Left lung (tissue), 10 donors: Measurements from ENCODE around the gene EPB41L5. TPM values are rescaled to one million over a fixed set of nuclear protein-coding genes. Genes with fewer than 3 reads are reported as not detected.
"Not testable (repeated sequence)": the region's sequence is repeated elsewhere in the genome, so short reads cannot be mapped to it uniquely, and the experiment has no call there.

ENCODE experiments used
- ATAC-seq: fragments of 200-7000 bp; cut with Tn5 transposase; one replicate; pipeline ENCODE4 v1.9.1; 2020; ENCODE audit warnings: moderate library complexity
- DNase-seq, 4 donors: peaks; one replicate each; pipeline ENCODE4 v3.0.0-alpha.2; 2013 to 2020
- H3K27ac ChIP-seq, 2 donors: fragments of 200-600 bp; sonication (generic) in 1 of 2; one replicate each; pipeline versions ENCODE4 v1.5.0 to v1.8.0; 2020 to 2021
- H3K27me3 ChIP-seq, 2 donors: fragments of 200-600 bp; sonication (generic) in 1 of 2; one replicate each; pipeline versions ENCODE4 v1.5.0 to v1.8.0; 2020 to 2021
- H3K36me3 ChIP-seq, 2 donors: fragments of 200-600 bp; sonication (generic) in 1 of 2; one replicate each; pipeline versions ENCODE4 v1.5.0 to v1.8.0; 2020 to 2021
- H3K4me1 ChIP-seq, 2 donors: fragments of 200-600 bp; one replicate each; pipeline ENCODE4 v1.8.0; 2021
- H3K4me3 ChIP-seq, 2 donors: fragments of 200-600 bp; sonication (generic) in 1 of 2; one replicate each; pipeline versions ENCODE4 v1.5.0 to v1.8.0; 2020 to 2021; ENCODE audit warnings: mild to moderate bottlenecking in 1 of 2
- H3K9me3 ChIP-seq, 2 donors: fragments of 200-600 bp; sonication (generic) in 1 of 2; one replicate each; pipeline versions ENCODE4 v1.5.0 to v1.8.0; 2020 to 2021
- intact Hi-C, 2 donors: fragments of 100-400 bp; cut with DNase I; formaldehyde crosslinking; loops; one replicate each; pipeline versions ENCODE4 v1.11.2 to v1.14.2; 2022
- polyA plus RNA-seq, 6 donors: library from polyadenylated mRNA; unstranded; fragments of 120-200 nt; gene quantifications; one replicate each; pipeline ENCODE4 v1.2.1, GENCODE V29; 2013; ENCODE audit not compliant: insufficient read length in 6 of 6
- total RNA-seq, 2 donors: library from RNA; stranded (reverse); fragmentation: NEBNext Ultra II Directional; extraction: Animal tissue kit (Norgen Biotek cat#: 25700); gene quantifications; one replicate each; pipeline ENCODE4 v1.2.1, GENCODE V29; 2021
- TF ChIP-seq, protein P1 (sequence below), 2 donors: fragments of 200-600 bp; sonication (generic) in 1 of 2; IDR thresholded peaks; one replicate each; pipeline versions ENCODE4 v1.5.0 to v1.8.0; 2021; ENCODE audit warnings: antibody characterized with exemption in 2 of 2
- donor health status: DM: no; HTN: yes; CAD: no.
- donor health status: DM: no; HTN: no; CAD: no.

EPB41L5 gene
- total and polyA plus RNA-seq, 8 donors = 36.0 to 53.8 (median 38.9) TPM

DNA sequence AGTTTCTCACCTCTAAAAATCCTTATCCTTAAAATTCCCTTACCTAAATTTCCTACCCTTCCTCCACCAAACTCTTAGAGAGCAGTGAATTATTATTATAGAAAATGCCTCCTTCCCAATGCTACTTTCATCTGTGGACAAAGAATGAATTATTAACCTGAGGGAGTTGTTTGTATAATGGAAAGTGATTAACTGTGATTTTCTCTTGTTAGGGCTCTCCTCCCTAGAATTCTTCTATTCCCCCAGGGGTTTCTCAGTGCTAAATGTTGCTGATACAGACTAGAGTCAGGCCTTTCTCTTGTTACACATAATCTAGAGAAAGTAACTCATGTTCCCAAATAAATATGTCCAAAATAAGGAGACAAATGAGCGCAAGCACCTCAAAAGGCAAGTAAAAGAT is 23.3 kb downstream of the EPB41L5 start:
- intact Hi-C loops = no loop called here
- no peaks in the 10 kb centered on the region for H3K9me3 ChIP-seq
- TF ChIP-seq, protein P1, sequence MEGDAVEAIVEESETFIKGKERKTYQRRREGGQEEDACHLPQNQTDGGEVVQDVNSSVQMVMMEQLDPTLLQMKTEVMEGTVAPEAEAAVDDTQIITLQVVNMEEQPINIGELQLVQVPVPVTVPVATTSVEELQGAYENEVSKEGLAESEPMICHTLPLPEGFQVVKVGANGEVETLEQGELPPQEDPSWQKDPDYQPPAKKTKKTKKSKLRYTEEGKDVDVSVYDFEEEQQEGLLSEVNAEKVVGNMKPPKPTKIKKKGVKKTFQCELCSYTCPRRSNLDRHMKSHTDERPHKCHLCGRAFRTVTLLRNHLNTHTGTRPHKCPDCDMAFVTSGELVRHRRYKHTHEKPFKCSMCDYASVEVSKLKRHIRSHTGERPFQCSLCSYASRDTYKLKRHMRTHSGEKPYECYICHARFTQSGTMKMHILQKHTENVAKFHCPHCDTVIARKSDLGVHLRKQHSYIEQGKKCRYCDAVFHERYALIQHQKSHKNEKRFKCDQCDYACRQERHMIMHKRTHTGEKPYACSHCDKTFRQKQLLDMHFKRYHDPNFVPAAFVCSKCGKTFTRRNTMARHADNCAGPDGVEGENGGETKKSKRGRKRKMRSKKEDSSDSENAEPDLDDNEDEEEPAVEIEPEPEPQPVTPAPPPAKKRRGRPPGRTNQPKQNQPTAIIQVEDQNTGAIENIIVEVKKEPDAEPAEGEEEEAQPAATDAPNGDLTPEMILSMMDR (IDR thresholded peaks at IDR 0.05) = no peak
- H3K4me1 ChIP-seq = no peaks in the 10 kb centered on the region
- H3K4me3 ChIP-seq = no peak overlapping the region
- H3K36me3 ChIP-seq = no peaks in the 10 kb centered on the region
- no peak for ATAC-seq
- no peaks in the 10 kb centered on the region for H3K27me3 ChIP-seq
- no peak for DNase-seq
- no peak overlapping the region for H3K27ac ChIP-seq

DNA sequence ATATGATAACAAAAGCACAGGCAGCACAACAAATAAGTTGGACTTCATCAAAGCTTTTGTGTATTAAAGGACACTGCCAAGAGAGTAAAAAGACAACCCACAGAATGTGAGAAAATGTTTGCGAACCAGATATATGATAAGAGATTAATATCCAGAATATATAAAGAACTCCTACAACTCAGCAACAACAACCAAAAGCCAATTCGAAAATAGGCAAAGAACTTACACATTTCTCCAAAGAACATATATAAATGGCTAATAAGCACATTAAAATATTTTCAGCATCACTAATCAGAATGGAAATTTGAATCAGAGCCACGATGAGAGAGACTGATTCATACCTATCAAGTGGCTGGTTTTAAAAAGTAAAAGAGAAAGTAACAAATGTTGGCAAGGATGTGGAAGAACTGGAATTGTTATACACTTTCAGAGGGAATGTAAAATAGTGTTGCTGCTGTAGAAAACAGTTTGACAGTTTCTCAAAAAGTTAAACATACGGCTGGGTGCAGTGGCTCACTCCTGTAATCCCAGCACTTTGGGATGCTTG is 25.2 kb downstream of the EPB41L5 start:
- no peaks in the 10 kb centered on the region for H3K4me1 ChIP-seq
- no peak overlapping the region for H3K27ac ChIP-seq
- intact Hi-C loops = no loop called here
- no peak overlapping the region for H3K4me3 ChIP-seq
- no peak for ATAC-seq
- H3K9me3 ChIP-seq = no peaks in the 10 kb centered on the region
- TF ChIP-seq, protein P1 (IDR thresholded peaks at IDR 0.05) = no peak
- H3K27me3 ChIP-seq = no peaks in the 10 kb centered on the region
- H3K36me3 ChIP-seq = no peaks in the 10 kb centered on the region
- DNase-seq = no peak

DNA sequence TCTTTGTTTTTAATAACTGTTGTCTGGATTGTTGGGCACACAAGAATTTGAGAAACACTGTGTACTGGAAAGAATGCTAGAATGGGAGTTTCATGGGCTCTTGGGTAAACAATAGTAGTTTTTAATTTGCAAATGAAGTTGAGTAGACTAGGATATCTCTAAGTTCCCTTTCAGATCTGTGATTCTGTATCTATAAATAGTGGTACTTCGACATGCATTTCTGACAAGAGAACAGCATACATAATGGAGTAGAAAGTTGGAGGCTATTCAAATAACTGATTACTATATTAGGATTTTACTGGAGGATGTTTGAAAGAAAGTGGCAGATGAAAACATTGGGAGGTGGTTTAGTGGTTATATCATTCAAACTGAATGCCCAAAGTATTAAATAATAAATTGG is 29.5 kb downstream of the EPB41L5 start:
- Histone ChIP-seq H3K9me3 (peaks cover 0 to 10% of the 10 kb centered on the region in 2 donors), H3K4me1 (no peaks in the 10 kb centered on the region), H3K36me3 (no peaks in the 10 kb centered on the region), H3K4me3 (no peak overlapping the region), H3K27me3 (no peaks in the 10 kb centered on the region), H3K27ac (no peak overlapping the region)
- no peak for DNase-seq
- TF ChIP-seq, protein P1 (IDR thresholded peaks at IDR 0.05) = no peak
- no peak for ATAC-seq
- intact Hi-C loops = no loop called here

DNA sequence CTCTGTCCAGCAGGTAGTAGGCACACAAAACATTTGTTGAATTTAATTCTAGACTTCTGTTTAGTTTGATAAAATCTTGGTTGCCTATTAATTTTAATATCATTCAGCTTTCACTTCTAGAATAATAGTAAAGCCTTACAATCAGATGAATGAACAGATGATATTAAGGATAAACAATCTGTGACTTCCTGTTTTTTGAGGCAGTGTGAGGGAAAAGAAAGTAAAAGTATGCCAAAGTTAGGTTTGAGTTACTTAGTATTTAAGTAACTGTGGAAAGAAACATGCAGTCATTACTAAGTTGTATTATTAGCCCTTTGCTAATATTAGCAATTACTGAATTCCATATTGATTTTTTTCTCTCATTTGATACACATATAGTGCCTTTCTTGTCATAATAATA is 31.5 kb downstream of the EPB41L5 start:
- no peak for DNase-seq
- TF ChIP-seq, protein P1 (IDR thresholded peaks at IDR 0.05) = no peak
- H3K4me3 ChIP-seq = no peak overlapping the region
- H3K27me3 ChIP-seq = no peaks in the 10 kb centered on the region
- H3K36me3 ChIP-seq = no peaks in the 10 kb centered on the region
- H3K9me3 ChIP-seq = peaks cover 0 to 10% of the 10 kb centered on the region in 2 donors
- intact Hi-C loops = no loop called here
- no peak for ATAC-seq
- no peaks in the 10 kb centered on the region for H3K4me1 ChIP-seq
- H3K27ac ChIP-seq = no peak overlapping the region

DNA sequence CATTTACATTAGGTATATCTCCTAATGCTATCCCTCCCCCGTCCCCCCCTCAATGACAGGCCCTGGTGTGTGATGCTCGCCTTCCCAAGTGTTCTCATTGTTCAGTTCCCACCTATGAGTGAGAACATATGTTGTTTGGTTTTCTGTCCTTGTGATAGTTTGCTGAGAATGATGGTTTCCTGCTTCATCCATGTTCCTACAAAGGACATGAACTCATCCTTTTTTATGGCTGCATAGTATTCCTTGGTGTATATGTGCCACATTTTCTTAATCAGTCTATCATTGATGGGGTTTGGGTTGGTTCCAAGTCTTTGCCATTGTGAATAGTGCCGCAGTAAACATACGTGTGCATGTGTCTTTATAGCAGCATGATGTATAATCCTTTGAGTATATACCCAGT is 32.9 kb downstream of the EPB41L5 start:
- ATAC-seq, H3K4me3 ChIP-seq, H3K27me3 ChIP-seq, H3K4me1 ChIP-seq, DNase-seq, H3K36me3 ChIP-seq, H3K27ac ChIP-seq, intact Hi-C loops: not testable (repeated sequence)
- H3K9me3 ChIP-seq = peaks cover 0 to 13% of the 10 kb centered on the region in 2 donors

DNA sequence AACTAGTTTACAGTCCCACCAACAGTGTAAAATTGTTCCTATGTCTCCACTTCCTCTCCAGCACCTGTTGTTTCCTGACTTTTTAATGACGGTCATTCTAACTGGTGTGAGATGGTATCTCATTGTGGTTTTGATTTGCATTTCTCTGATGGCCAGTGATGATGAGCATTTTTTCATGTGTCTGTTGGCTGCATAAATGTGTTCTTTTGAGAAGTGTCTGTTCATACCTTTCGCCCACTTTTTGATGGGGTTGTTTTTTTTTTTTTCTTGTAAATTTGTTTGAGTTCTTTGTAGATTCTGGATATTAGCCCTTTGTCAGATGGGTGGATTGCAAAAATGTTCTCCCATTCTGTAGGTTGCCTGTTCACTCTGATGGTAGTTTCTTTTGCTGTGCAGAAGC is 33.4 kb downstream of the EPB41L5 start:
- H3K27ac ChIP-seq, H3K27me3 ChIP-seq, ATAC-seq, H3K4me3 ChIP-seq, H3K36me3 ChIP-seq, DNase-seq, H3K4me1 ChIP-seq, intact Hi-C loops: not testable (repeated sequence)
- H3K9me3 ChIP-seq = peaks cover 0 to 18% of the 10 kb centered on the region in 2 donors
